HG02642 (cell line): ENCODE measurements around the gene ULK4.
"Not testable (repeated sequence)": the region's sequence is repeated elsewhere in the genome, so short reads cannot be mapped to it uniquely, and the experiment has no call there.

Experiments
- ATAC-seq: cut with Tn5 transposase; IDR thresholded peaks from one replicate; pipeline ENCODE4 v1.9.1; 2021; ENCODE audit warnings: mild to moderate bottlenecking; ENCODE audit not compliant: unreplicated experiment, poor library complexity

Gene ULK4

GRCh38 chr3:41874022-41874421 is 87.9 kb downstream of the ULK4 start:
- no peak for ATAC-seq

- no peak for ATAC-seq
Observed at GRCh38 chr3:41872157-41872556, 89.7 kb downstream of the ULK4 start.

DNA sequence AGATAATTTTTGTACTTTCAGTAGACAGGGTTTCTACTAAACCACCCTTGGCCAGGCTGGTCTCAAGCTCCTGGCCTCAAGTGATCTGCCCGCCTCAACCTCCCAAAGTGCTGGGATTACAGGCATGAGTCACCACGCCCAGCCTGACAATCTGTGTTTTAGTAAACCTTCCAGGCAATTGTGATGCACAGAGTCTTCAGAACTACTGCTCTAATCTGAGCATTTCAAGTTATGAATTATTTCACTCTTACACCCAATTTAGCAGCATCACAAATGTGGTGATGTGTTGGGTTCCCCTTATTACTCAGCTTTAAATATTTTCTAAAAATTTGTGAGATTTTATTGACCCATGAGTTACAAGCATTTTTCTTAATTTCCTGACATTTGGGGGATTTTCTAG is 94.4 kb downstream of the ULK4 start:
- ATAC-seq = no peak

GRCh38 chr3:41866298-41866697 is 95.6 kb downstream of the ULK4 start:
- no peak for ATAC-seq

DNA sequence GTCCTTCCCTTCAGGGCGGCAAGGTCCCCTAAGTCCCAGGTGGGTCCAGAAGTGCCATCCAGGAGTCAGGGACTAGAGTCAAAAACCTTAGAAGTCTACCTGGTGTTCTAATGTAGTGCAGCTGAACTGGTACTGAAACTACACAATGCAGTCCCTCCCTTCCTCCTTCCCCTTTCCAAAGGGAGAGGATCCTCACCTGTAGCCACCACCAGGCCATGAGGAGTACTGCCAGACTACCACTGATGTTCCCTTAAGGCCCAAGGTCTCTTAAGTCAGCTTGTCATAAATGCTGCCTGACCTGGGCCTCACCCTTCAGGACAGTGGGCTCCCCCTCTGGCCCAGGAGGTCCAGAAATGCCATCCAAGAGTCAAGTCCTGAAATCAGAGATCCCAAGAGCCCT is 98.9 kb downstream of the ULK4 start:
- no peak for ATAC-seq

DNA sequence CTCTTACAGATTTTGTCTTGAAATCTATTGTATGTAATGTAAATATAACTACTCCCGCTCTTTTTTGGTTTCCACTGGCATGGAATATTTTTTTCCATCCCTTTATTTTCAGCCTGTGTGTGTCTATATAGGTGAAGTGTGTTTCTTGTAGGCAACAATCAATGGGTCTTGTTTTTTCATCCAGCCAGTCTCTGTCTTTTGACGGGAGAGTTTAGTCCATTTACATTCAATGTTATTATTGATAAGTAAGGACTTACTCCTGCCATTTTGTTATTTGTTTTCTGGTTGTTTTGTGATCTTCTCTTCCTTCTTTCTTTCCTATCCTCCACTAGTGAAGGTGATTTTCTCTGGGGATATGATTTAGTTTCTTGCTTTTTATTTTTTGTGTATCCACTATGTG is 101.4 kb downstream of the ULK4 start:
- not testable (repeated sequence) for ATAC-seq

- ATAC-seq = no peak
Observed at GRCh38 chr3:41854956-41855355, 106.9 kb downstream of the ULK4 start.

DNA sequence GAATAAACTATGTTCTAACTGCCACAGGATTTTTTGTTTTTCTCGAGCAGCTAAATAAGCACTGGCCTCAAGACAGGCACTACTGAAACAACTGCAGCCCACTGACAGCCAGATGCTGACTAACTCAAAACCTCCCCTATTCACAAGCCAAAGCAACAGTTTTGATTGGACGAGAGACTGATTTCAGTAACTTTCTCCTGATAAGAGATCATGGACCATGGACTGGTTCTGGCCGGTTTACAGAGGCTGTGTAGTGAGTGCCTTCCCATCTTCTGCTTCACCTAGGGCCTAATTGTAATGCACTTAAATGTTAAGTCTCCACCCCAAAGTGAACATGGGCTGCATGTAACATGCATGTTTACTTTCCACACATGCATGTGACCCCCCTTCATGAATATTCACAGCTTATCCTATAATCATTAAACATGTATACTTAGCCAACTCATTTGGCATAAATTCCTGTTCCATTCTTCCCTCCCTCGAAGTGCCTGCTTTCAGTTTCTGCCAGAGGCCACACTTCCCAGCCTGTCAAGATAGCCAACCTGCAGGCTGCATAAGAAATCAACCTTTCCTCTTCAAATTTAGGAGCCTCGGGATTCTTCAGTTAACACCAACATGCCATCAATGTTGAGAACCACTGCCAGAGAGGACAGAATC is 108.2 kb downstream of the ULK4 start:
- ATAC-seq = no peak

DNA sequence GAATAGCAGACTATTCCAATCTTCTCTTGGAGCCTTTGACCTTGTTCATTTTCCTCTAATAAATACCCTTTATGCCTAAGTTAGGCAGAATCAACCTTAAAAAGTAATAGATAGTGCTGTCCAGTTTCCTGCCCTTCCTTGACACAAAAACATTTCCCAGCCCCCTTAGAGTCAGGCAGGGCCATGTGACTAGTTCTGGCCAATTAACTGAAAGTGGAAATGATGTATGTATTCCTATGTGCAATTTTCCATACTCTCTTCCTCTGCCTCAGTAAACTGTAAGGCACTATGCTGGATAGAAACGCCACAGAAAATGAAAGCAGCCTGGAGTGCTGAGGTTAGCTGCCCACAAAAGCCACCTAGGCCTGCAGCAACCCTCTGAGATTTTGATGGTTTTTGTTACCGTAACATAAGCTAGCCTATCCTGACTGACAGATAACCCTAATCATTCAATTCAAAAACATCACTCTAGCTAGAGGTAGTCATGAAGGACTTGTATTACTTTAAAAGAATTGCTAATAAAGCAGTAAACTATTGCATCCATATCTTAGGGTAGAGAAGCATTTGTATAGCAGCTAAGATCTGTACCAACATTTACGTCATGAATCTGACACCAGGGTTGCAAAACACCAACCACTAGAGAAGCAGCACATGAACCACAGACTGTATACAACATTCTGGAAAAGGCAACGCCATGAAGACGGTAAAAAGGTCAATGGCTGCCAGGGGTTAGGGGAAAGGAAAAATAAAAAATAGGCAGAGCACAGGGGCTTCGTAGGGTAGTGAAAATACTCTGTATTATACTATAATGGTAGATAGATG is 112.9 kb downstream of the ULK4 start:
- ATAC-seq = no peak

- no peak for ATAC-seq
Observed at GRCh38 chr3:41847679-41848078, 114.2 kb downstream of the ULK4 start.

DNA sequence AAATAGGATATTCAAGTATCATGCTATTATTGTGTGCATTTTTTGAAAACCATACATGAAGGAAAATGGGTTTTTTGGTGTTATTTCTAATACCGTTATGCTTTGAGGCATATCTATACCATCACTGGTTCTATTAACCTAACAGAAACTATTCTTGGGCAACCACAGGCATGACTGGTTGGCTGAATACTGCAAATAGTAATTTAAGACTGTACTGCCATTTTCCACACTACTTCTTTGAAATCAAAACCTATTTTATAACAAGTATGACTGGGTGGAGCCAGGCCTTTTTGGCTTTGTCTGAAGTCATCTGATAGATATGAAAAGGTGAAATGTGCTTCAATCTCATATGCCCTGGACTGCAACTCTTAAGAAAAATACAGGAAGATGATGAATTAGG is 115.1 kb downstream of the ULK4 start:
- ATAC-seq = no peak

GRCh38 chr3:41845826-41846225 is 116.1 kb downstream of the ULK4 start:
- ATAC-seq = no peak

DNA sequence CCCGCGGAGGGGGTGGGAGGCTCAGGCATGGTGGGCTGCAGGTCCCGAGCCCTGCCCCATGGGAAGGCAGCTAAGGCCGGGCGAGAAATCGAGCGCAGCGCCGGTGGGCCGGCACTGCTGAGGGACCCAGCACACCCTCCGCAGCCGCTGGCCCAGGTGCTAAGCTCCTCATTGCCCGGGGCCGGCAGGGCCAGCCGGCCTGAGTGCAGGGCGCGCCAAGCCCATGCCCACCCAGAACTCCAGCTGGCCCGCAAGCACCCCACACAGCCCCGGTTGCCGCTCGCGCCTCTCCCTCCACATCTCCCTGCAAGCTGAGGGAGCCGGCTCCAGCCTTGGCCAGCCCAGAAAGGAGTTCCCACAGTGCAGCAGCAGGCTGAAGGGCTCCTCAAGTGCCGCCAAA is 117.6 kb downstream of the ULK4 start:
- ATAC-seq = not testable (repeated sequence)

DNA sequence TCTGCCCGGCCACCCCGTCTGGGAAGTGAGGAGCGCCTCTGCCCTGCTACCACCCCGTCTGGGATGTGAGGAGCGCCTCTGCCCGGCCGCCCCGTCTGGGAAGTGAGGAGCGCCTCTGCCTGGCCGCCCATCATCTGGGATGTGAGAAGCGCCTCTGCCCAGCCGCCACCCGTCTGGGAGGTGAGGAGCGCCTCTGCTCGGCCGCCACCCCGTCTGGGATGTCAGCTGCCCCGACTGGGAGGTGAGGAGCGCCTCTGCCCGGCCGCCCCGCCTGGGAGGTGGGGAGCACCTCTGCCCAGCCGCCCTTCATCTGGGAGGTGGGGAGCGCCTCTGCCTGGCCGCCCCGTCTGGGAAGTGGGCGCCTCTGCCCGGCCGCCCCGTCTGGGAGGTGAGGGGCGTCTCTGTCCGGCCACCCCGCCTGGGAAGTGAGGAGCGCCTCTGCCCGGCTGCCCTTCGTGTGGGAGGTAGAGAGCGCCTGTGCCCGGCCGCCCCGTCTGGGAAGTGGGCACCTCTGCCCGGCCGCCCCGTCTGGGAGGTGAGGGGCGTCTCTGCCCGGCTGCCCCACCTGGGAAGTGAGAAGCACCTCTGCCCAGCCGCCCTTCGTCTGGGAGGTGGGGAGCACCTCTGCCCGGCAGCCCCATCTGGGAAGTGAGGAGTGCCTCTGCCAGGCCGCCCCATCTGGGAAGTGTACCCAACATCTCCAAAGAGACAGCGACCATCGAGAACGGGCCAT is 120.8 kb downstream of the ULK4 start:
- ATAC-seq = not testable (repeated sequence)

GRCh38 chr3:41836360-41837134 is 125.4 kb downstream of the ULK4 start:
- no peak for ATAC-seq

DNA sequence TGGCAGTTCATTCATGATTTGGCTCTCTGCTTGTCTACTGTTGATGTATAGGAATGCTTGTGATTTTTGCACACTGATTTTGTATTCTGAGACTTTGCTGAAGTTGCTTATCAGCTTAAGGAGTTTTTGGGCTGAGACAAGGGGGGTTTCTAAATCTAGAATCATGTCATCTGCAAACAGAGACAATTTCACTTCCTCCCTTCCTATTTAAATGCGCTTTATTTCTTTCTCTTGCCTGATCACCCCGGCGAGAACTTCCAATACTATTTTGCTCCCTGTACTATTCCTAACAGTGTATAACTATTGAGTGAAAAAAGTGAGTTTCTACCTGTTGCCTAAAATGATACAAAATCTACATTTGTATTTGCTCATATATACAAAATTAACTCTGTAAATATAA is 128.3 kb downstream of the ULK4 start:
- ATAC-seq = no peak

- ATAC-seq = no peak
Observed at GRCh38 chr3:41819236-41819635, 142.7 kb downstream of the ULK4 start.

DNA sequence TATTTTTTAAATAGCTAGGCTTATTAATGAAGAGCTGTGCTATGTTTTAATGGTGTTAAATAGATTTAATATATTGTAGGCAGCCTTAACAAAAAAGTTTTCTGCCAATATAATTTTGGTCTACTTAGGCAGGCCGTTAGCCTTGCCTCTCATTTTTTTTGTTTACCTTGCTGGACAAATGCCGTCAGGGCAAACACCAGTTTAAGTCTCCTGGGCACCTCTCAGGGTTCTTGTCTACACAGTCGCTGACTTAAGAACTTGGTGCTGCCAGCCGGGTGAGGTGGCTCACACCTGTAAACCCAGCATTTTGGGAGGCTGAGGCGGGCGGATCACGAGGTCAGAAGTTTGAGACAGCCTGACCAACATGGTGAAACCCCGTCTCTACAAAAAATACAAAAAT is 153.3 kb downstream of the ULK4 start:
- no peak for ATAC-seq

DNA sequence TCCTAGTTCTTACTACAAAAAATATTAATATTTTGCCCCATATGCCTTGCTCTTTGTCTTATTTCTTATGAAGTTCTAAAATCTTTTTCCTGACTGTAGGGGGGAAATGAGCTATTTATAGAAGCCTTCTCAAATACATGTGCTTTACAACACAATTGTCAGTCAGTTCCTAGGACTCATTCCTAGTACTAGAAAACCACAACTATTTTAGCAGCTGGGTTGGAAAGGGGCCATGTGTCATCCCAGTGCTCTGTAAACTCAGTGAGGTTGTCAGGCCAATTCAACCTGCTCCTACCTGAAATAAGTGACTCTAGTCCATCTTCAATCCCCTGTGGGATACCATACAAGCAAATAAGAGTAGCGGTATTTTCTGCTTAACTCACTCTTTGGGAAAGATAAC is 153.8 kb downstream of the ULK4 start:
- no peak for ATAC-seq

DNA sequence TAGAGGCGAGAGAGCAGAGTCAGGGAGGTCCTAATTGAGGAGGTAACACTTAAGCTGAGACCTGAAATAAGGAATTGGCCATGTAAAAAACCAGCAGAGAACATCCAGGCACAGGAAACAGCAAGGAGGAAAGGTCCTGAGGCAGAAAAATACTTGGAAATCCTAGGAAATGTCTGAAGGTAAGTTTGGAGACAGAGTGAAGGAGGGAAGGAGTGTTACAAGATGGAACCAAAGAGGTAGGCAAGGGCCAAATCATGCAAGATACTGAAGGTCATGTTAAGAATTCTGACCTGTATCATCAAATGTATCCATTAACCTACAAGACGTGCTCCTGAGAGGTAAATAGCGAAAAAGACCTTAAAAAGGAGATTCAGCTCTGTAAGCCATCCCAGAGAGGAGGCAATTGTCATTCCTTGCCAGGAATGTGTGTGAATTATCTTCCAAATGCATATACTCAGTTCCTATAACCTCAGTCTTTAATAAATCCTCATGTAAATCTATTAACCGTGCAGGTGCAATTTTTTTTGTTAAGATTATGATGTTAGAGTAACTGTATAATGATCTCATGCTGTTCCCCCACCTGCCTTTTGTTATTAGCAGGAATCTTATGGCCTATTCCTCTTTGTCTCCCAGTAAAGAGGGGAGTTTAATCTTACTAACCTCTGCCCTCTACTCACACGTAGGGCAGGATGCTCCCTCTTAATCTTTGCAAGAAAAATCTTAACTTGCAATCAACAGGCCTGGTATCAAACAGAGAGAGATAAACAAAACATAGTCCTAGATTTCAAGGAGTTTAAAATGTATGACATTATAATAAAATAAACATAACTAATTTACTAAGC is 166.9 kb downstream of the ULK4 start:
- ATAC-seq = no peak
